SK-N-SH (cell line): ENCODE measurements around the gene KMT2A. TPM values are rescaled to one million over a fixed set of nuclear protein-coding genes. Genes with fewer than 3 reads are reported as not detected.

Experiments used
- CTCF ChIA-PET: fragments of 300-600, 350-600 bp; formaldehyde crosslinking; extraction: SDS; loops from one replicate; lab custom pipeline; 2021; lab: Yijun Ruan, JAX
- POLR2A ChIA-PET: fragments of 350-600 bp; sonication (Branson Sonifier 250); formaldehyde crosslinking; extraction: SDS; loops from one replicate; lab custom pipeline; 2020; ENCODE audit warnings: antibody characterized with exemption, inconsistent platforms; lab: Yijun Ruan, JAX
- DNase-seq: peaks from one replicate; pipeline ENCODE4 v3.0.0; 2012
- H2AFZ ChIP-seq: fragments of 200-600 bp; sonication (generic); 2 replicates; pipeline ENCODE4 v1.8.1; 2016; ENCODE audit warnings: antibody characterized with exemption, mild to moderate bottlenecking, low read depth
- H3F3A ChIP-seq: fragments of 200-600 bp; sonication (generic); replicated peaks from 2 replicates; pipeline ENCODE3; 2016; ENCODE audit warnings: antibody characterized with exemption, mild to moderate bottlenecking; ENCODE audit not compliant: insufficient read depth
- H3K27ac ChIP-seq, 2 experiments: fragments of 200-500 bp in 1 of 2; fragments of 200-600 bp in 1 of 2; sonication (Bioruptor generic) in 1 of 2; sonication (generic), shearing (Covaris generic) in 1 of 2; 2 replicates each; pipeline versions ENCODE4 v1.5.1 to v1.6.1; 2014 to 2016; ENCODE audit warnings: low read depth in 2 of 2, inconsistent platforms in 1 of 2, low read length in 1 of 2, mild to moderate bottlenecking in 1 of 2, mixed read lengths in 1 of 2
- H3K27me3 ChIP-seq: fragments of 200-600 bp; sonication (generic), shearing (Covaris generic); 2 replicates; pipeline ENCODE4 v1.6.1; 2016; ENCODE audit warnings: mixed run types; ENCODE audit not compliant: insufficient read depth
- H3K36me3 ChIP-seq, 2 experiments: fragments of 200-500 bp in 1 of 2; fragments of 200-600 bp in 1 of 2; sonication (Bioruptor generic) in 1 of 2; sonication (generic) in 1 of 2; replicated peaks in 1 of 2; 2 replicates each; pipeline versions ENCODE3 to v1.5.1; 2014 to 2016; ENCODE audit warnings: low read length in 1 of 2, mild to moderate bottlenecking in 1 of 2; ENCODE audit not compliant: insufficient read depth in 2 of 2, control insufficient read depth in 1 of 2
- H3K4me1 ChIP-seq, 2 experiments: fragments of 200-500 bp in 1 of 2; fragments of 200-600 bp in 1 of 2; sonication (Bioruptor generic) in 1 of 2; sonication (generic), shearing (Covaris generic) in 1 of 2; 2 replicates each; pipeline versions ENCODE4 v1.5.1 to v1.6.1; 2014 to 2016; ENCODE audit warnings: low read depth in 1 of 2, low read length in 1 of 2, mixed run types in 1 of 2; ENCODE audit not compliant: insufficient read depth in 2 of 2, control insufficient read depth in 1 of 2
- H3K4me2 ChIP-seq: fragments of 200-600 bp; sonication (generic), shearing (Covaris generic); 2 replicates; pipeline ENCODE4 v1.6.1; 2017; ENCODE audit warnings: mixed run types
- H3K4me3 ChIP-seq, 2 experiments: fragments of 200-500 bp in 1 of 2; fragments of 200-600 bp in 1 of 2; sonication (Bioruptor generic) in 1 of 2; sonication (generic), shearing (Covaris generic) in 1 of 2; 2 replicates each; pipeline versions ENCODE4 v1.5.1 to v1.8.1; 2014 to 2016; ENCODE audit warnings: low read depth in 2 of 2, inconsistent platforms in 1 of 2, low read length in 1 of 2, mild to moderate bottlenecking in 1 of 2, mixed read lengths in 1 of 2, moderate library complexity in 1 of 2
- H3K79me2 ChIP-seq: fragments of 200-600 bp; sonication (generic); 2 replicates; pipeline ENCODE4 v1.8.1; 2017; ENCODE audit warnings: mild to moderate bottlenecking; ENCODE audit not compliant: insufficient read depth
- H3K9ac ChIP-seq: fragments of 200-600 bp; sonication (generic); 2 replicates; pipeline ENCODE4 v1.6.1; 2017; ENCODE audit warnings: mixed run types
- H3K9me2 ChIP-seq: fragments of 200-600 bp; sonication (generic); 2 replicates; pipeline ENCODE4 v1.6.1; 2017; ENCODE audit warnings: mixed run types
- H3K9me3 ChIP-seq: fragments of 200-600 bp; sonication (generic); 2 replicates; pipeline ENCODE4 v1.6.1; 2017; ENCODE audit warnings: mixed run types, mild to moderate bottlenecking, moderate library complexity
- H4K20me1 ChIP-seq: fragments of 200-600 bp; sonication (generic); 2 replicates; pipeline ENCODE4 v1.6.1; 2017; ENCODE audit warnings: mild to moderate bottlenecking, mixed run types; ENCODE audit not compliant: insufficient read depth
- CHD2 ChIP-seq: fragments of 150-350 bp; IDR thresholded peaks from 2 replicates; pipeline ENCODE4 v1.6.1; 2018; ENCODE audit warnings: low read length; ENCODE audit not compliant: partially characterized antibody
- CTCF ChIP-seq: fragments of 200-600 bp; sonication (generic); IDR thresholded peaks from 2 replicates; pipeline ENCODE4 v1.6.1; 2017; ENCODE audit warnings: antibody characterized with exemption, mild to moderate bottlenecking, moderate library complexity
- FOXJ3 ChIP-seq: sonication (generic); formaldehyde crosslinking; IDR thresholded peaks from 2 replicates; pipeline ENCODE4 v1.5.1; 2020; ENCODE audit warnings: mild to moderate bottlenecking, missing genetic modification reagents
- JUND ChIP-seq: IDR thresholded peaks from 2 replicates; pipeline ENCODE4 v1.4.0; 2012
- MAX ChIP-seq: IDR thresholded peaks from 2 replicates; pipeline ENCODE4 v1.4.0; 2012; ENCODE audit warnings: low read depth
- MEF2A ChIP-seq: IDR thresholded peaks from 2 replicates; pipeline ENCODE4 v1.4.0; 2012; ENCODE audit warnings: low read depth, borderline replicate concordance
- MXI1 ChIP-seq: IDR thresholded peaks from 2 replicates; pipeline ENCODE4 v1.6.1; 2012; ENCODE audit warnings: mild to moderate bottlenecking, low read depth, low read length, improper control_type of control experiment
- NRF1 ChIP-seq: IDR thresholded peaks from 2 replicates; pipeline ENCODE4 v1.6.1; 2012; ENCODE audit warnings: low read depth, mild to moderate bottlenecking, low read length
- RAD21 ChIP-seq: IDR thresholded peaks from 2 replicates; pipeline ENCODE4 v1.6.1; 2012; ENCODE audit warnings: mild to moderate bottlenecking, low read length
- SMC3 ChIP-seq: IDR thresholded peaks from 2 replicates; pipeline ENCODE4 v1.6.1; 2012; ENCODE audit warnings: low read depth, low read length, improper control_type of control experiment
- USF1 ChIP-seq: IDR thresholded peaks from 2 replicates; pipeline ENCODE4 v1.4.0; 2012; ENCODE audit warnings: low read depth, borderline replicate concordance
- WGBS: methylation state at CpG from one replicate; pipeline ENCODE4 v1.1.6; 2017; ENCODE audit warnings: low lambda C conversion rate; 5-methylcytosine and 5-hydroxymethylcytosine counted together
- polyA plus RNA-seq, 3 experiments: library from polyadenylated mRNA; depleted of rRNA; stranded (reverse); fragments of >200 nt; gene quantifications; 2 replicates each; pipeline ENCODE4 v1.2.3, GENCODE V29; 2012

Gene KMT2A
- polyA plus RNA-seq, 1 of the 3 experiments (the other 2 are of a cell fraction), result 15.7 TPM

- Histone ChIP-seq H3K4me1 (peaks cover 6 to 10% of the 10 kb centered on the region in 2 experiments; a peak in 2 of 4 replicates), H3K36me3 (no peaks in the 10 kb centered on the region), H3K9me3 (no peaks in the 10 kb centered on the region), H2AFZ (no peak overlapping the region), H4K20me1 (no peaks in the 10 kb centered on the region), H3K9me2 (no peaks in the 10 kb centered on the region), H3K4me3 (no peak overlapping the region), H3K79me2 (no peaks in the 10 kb centered on the region), H3K27me3 (no peaks in the 10 kb centered on the region), H3K9ac (no peak overlapping the region), H3K27ac (no peak overlapping the region), H3K4me2 (no peak overlapping the region), H3F3A (peaks cover 11% of the 10 kb centered on the region)
- ChIA-PET POLR2A (no interaction called here), CTCF (interaction anchor here (1.0 to 1.5 kb wide), 5 partner anchors 11 to 164 kb away, joined by 3 to 5 read pairs (median 3); no protein-coding TSS in a partner anchor)
- 86% methylated on average over 2 of the region's 2 CpGs for WGBS
- TF ChIP-seq RAD21 (peak; percentile 12; the same call in 1 of the 2 replicates), CTCF (0 out of 2 replicates have a peak, but pooled peaks have one; percentile 10), MEF2A (no peak)
- DNase-seq, result peak; percentile 15
Observed at GRCh38 chr11:118430956-118431355, 5.3 kb upstream of the KMT2A start.

- 27% methylated on average over 9 of the region's 9 CpGs for WGBS
- peak; percentile 67 for DNase-seq
- ChIA-PET CTCF (interaction anchor here (0.8 to 1.6 kb wide), 3 partner anchors 11 to 51 kb away, joined by 3 to 4 read pairs (median 4); no protein-coding TSS in a partner anchor), POLR2A (interaction anchor here (0.7 to 1.0 kb wide), 2 partner anchors 14 to 32 kb away, joined by 4 to 5 read pairs; partner anchors contain the start of gene ATP5MG)
- TF ChIP-seq MXI1 (peak; percentile 90; the same call in 1 of the 2 replicates), JUND (no peak), MAX (peak; percentile 82), NRF1 (no peak), FOXJ3 (CRISPR knock-in tag) (no peak), USF1 (peak; percentile 70; the same call in 1 of the 2 replicates), SMC3 (no peak), CHD2 (no peak)
- peaks cover 26% of the 10 kb centered on the region for H3K79me2 ChIP-seq
- peak overlapping the region in 1 of 2 experiments; percentile 68; a peak in 3 of 4 replicates for H3K4me3 ChIP-seq
- peaks cover 18% of the 10 kb centered on the region for H4K20me1 ChIP-seq
- H3K9ac ChIP-seq, result no peak overlapping the region
- H3K27ac ChIP-seq, result peak overlapping the region in 1 of 2 experiments; percentile 99; a peak in 2 of 4 replicates
- no peaks in the 10 kb centered on the region for H3K27me3 ChIP-seq
- H3K9me3 ChIP-seq, result no peaks in the 10 kb centered on the region
- H3K36me3 ChIP-seq, result peaks cover 0 to 1% of the 10 kb centered on the region in 2 experiments
- peak overlapping the region; percentile 98 for H3K4me2 ChIP-seq
- peak overlapping the region; percentile 92 for H2AFZ ChIP-seq
- no peaks in the 10 kb centered on the region for H3K9me2 ChIP-seq
- H3F3A ChIP-seq, result peaks cover 26% of the 10 kb centered on the region
- peaks cover 9 to 24% of the 10 kb centered on the region in 2 experiments; a peak in 3 of 4 replicates for H3K4me1 ChIP-seq
Observed at GRCh38 chr11:118434123-118434552, 2.2 kb upstream of the KMT2A start.
